Endometrial microvascular endothelial cells (primary cell): Measurements from ENCODE around the gene GFRA4. TPM values are rescaled to one million over a fixed set of nuclear protein-coding genes. Genes with fewer than 3 reads are reported as not detected.

ENCODE experiments used
- in situ Hi-C: cut with HindIII; loops from 2 replicates; pipeline ENCODE4 v1.10.0; 2017; ENCODE audit warnings: low sequenced_read_pairs, low pct_unique_long_range_greater_than_20kb; ENCODE audit errors: inconsistent ontology term
- total RNA-seq: library from RNA; depleted of rRNA; stranded (reverse); fragments of >200 nt; gene quantifications from one replicate; pipeline ENCODE4 v1.2.3, GENCODE V29; 2015; ENCODE audit errors: inconsistent ontology term

GFRA4 gene
- total RNA-seq: not detected

- in situ Hi-C loops: no loop called here
Measured at GRCh38 chr20:3663031-3663701, at the start of gene GFRA4. GFRA4 (minus strand) TSS chr20:3663399; CDS start chr20:3663399, 0 bp downstream.

GRCh38 chr20:3712279-3712873 lies 49.2 kb upstream of the GFRA4 start, which contains the start of gene SIGLEC1:
SIGLEC1 (minus strand) TSS chr20:3712600; CDS start chr20:3707128, 5,472 bp downstream.
- in situ Hi-C loops: no loop called here

- in situ Hi-C loops: no loop called here
Measured at GRCh38 chr20:3711484-3711941, 48.3 kb upstream of the GFRA4 start.

- in situ Hi-C loops: no loop called here
Measured at GRCh38 chr20:3710703-3711483, 47.7 kb upstream of the GFRA4 start.

- in situ Hi-C loops: no loop called here
Measured at GRCh38 chr20:3710011-3710466, 46.8 kb upstream of the GFRA4 start.

- in situ Hi-C loops: no loop called here
Measured at GRCh38 chr20:3707508-3707899, 44.3 kb upstream of the GFRA4 start.

- in situ Hi-C loops: no loop called here
Measured at GRCh38 chr20:3706774-3707507, 43.7 kb upstream of the GFRA4 start.

- in situ Hi-C loops: no loop called here
Measured at GRCh38 chr20:3705970-3706739, 43.0 kb upstream of the GFRA4 start.

- in situ Hi-C loops: no loop called here
Measured at GRCh38 chr20:3705491-3705969, 42.3 kb upstream of the GFRA4 start.

- in situ Hi-C loops: no loop called here
Measured at GRCh38 chr20:3704087-3704486, 40.9 kb upstream of the GFRA4 start.

- in situ Hi-C loops: no loop called here
Measured at GRCh38 chr20:3702611-3703391, 39.6 kb upstream of the GFRA4 start.

GRCh38 chr20:3701061-3701998 lies 38.1 kb upstream of the GFRA4 start:
- in situ Hi-C loops: no loop called here

GRCh38 chr20:3699037-3699436 lies 35.8 kb upstream of the GFRA4 start:
- in situ Hi-C loops: no loop called here

- in situ Hi-C loops: no loop called here
Measured at GRCh38 chr20:3698591-3699001, 35.4 kb upstream of the GFRA4 start.

- in situ Hi-C loops: no loop called here
Measured at GRCh38 chr20:3697588-3698305, 34.5 kb upstream of the GFRA4 start.
